ENCODE results near the gene TEAD1. TPM values are rescaled to one million over a fixed set of nuclear protein-coding genes. Genes with fewer than 3 reads are reported as not detected.

TEAD1 gene
- polyA plus RNA-seq, 2 of the 4 experiments (the other 2 are of a cell fraction) = 111 to 112 TPM

- Histone ChIP-seq H3K4me3 (no peak overlapping the region), H3K9me3 (no peaks in the 10 kb centered on the region), H3K27ac (peak overlapping the region; percentile 20 to 30; a peak in 3 of 6 replicates), H3K4me2 (no peak overlapping the region), H3K4me1 (peaks cover 28% of the 10 kb centered on the region)
- WGBS (ENCODE audit: missing lambda C conversion rate) = 75% methylated on average over 5 of the region's 5 CpGs
- TF ChIP-seq BHLHE40 (IDR thresholded peaks at IDR 0.05; ENCODE audit: low read depth, low read length) = no peak
- no peak for TF ChIP-seq TFCP2L1 (CRISPR knock-in tag; IDR thresholded peaks at IDR 0.05)
- TF ChIP-seq MAX (IDR thresholded peaks at IDR 0.05) = no peak
- TF ChIP-seq CHD4 (IDR thresholded peaks at IDR 0.05; ENCODE audit: borderline replicate concordance) = no peak
- TF ChIP-seq NPAS2 (CRISPR knock-in tag; IDR thresholded peaks at IDR 0.05; ENCODE audit: borderline replicate concordance) = no peak
- TF ChIP-seq RFX5 (IDR thresholded peaks at IDR 0.05) = no peak
- no peak for TF ChIP-seq ZNF302 (CRISPR knock-in tag; IDR thresholded peaks at IDR 0.05)
- no peak for TF ChIP-seq EP300 (IDR thresholded peaks at IDR 0.05)
- TF ChIP-seq SREBF2 (IDR thresholded peaks at IDR 0.05) = no peak
- no peak for TF ChIP-seq RAD21 (conservative IDR thresholded peaks at IDR 0.05 in 1 of 2, IDR thresholded peaks at IDR 0.05 in 1 of 2)
- no peak for TF ChIP-seq HDAC2 (IDR thresholded peaks at IDR 0.05)
- no peak for TF ChIP-seq HOXB13 (CRISPR knock-in tag; IDR thresholded peaks at IDR 0.05; ENCODE audit: low read depth)
- no peak for TF ChIP-seq GATA3 (IDR thresholded peaks at IDR 0.05; ENCODE audit: borderline replicate concordance)
- no peak for TF ChIP-seq RCOR1 (IDR thresholded peaks at IDR 0.05; ENCODE audit: low read depth, low read length)
- no peak for TF ChIP-seq FOSL2 (IDR thresholded peaks at IDR 0.05)
- TF ChIP-seq FOSL2 (CRISPR knock-in tag; IDR thresholded peaks at IDR 0.05) = no peak
- no peak for TF ChIP-seq MAZ (IDR thresholded peaks at IDR 0.05; ENCODE audit: borderline replicate concordance, low read depth, low read length)
- TF ChIP-seq CBX8 (IDR thresholded peaks at IDR 0.05) = no peak
- no peak for DNase-seq (ENCODE audit: low read depth in 1 of 2, low spot score in 1 of 2)
- ChIA-PET CTCF (interaction anchor here (0.5 to 6.7 kb wide), 46 partner anchors 9 to 600 kb away, joined by 3 to 65 read pairs (median 4); no protein-coding TSS in a partner anchor), POLR2A (no interaction called here)
- FAIRE-seq = no peak
- no peak for ATAC-seq
These were observed 215.0 kb downstream of the TEAD1 start for GRCh38 chr11:12889243-12889642.

- 77% methylated on average over 5 of the region's 5 CpGs for WGBS (ENCODE audit: missing lambda C conversion rate)
These were observed 216.3 kb downstream of the TEAD1 start for GRCh38 chr11:12890476-12890875.

More at GRCh38 chr11:12890476-12890875, 216.3 kb downstream of the TEAD1 start:
- Histone ChIP-seq H3K27ac (peak overlapping the region in 1 of 2 experiments; percentile 34; a peak in 2 of 6 replicates), H3K4me3 (no peak overlapping the region), H3K9me3 (no peaks in the 10 kb centered on the region), H3K4me1 (peaks cover 28% of the 10 kb centered on the region), H3K4me2 (no peak overlapping the region)
- ChIA-PET CTCF (interaction anchor here (0.6 to 6.7 kb wide), 11 partner anchors 12 to 602 kb away, joined by 3 to 65 read pairs (median 11); no protein-coding TSS in a partner anchor), POLR2A (interaction anchor here (0.6 kb wide), 1 partner anchor 16 kb away, joined by 5 read pairs; no protein-coding TSS in a partner anchor)
- FAIRE-seq (no peak), DNase-seq (ENCODE audit: low read depth in 1 of 2, low spot score in 1 of 2) (no peak), ATAC-seq (no peak)
- TF ChIP-seq GATA3 (IDR thresholded peaks at IDR 0.05; ENCODE audit: borderline replicate concordance) (no peak), CBX2 (IDR thresholded peaks at IDR 0.05; ENCODE audit: borderline replicate concordance, low read depth) (no peak), ZSCAN20 (CRISPR knock-in tag; IDR thresholded peaks at IDR 0.05) (no peak), CTCF (IDR thresholded peaks at IDR 0.05) (no peak), CBX8 (IDR thresholded peaks at IDR 0.05) (no peak), ESRRA (IDR thresholded peaks at IDR 0.05; ENCODE audit: borderline replicate concordance, low read length) (no peak), RFX5 (IDR thresholded peaks at IDR 0.05) (no peak)

Measured in A549 (cell line).